Adrenal gland (tissue), 5 donors: ENCODE measurements around the gene AGFG1.

ENCODE experiments used
- POLR2A ChIP-seq, 2 donors: fragments of 450-650 bp; IDR thresholded peaks; one replicate each; pipeline ENCODE4 v1.6.1; 2017; ENCODE audit warnings: antibody characterized with exemption in 2 of 2, mild to moderate bottlenecking in 2 of 2, moderate library complexity in 1 of 2
- TF ChIP-seq, protein P1 (sequence below), 6 experiments: fragments of 450-650 bp in 4 of 6; fragments of 200-600 bp in 2 of 6; sonication (generic) in 1 of 6; IDR thresholded peaks; 1 replicate in 5 of 6; 2 replicates in 1 of 6; pipeline versions ENCODE4 v1.5.1 to v1.8.0; 2016 to 2021; ENCODE audit warnings: antibody characterized with exemption in 6 of 6, mild to moderate bottlenecking in 2 of 6, moderate library complexity in 1 of 6
- donor health status: DM: no; HTN: no; CAD: no.

DNA sequence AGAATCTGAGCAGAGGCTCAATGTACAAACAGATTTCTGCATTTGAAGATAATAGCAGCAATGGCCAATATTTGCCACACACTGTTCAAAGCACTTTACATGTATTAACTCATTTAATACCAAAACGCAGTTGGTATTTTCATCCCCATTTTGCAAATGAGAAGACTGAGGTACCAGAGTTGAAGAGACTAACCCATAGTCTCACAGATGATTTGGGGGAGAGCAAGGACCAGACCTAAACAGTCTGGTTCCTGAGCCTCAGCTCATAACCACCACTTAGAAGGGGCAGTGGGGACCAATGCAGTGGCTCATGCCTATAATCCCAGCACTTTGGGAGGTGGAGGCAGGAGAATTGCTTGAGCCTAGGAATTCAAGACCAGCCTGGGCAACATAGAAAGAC, 18.1 kb upstream of the AGFG1 start:
- TF ChIP-seq POLR2A (IDR thresholded peaks at IDR 0.05), result no peak
- TF ChIP-seq, protein P1, sequence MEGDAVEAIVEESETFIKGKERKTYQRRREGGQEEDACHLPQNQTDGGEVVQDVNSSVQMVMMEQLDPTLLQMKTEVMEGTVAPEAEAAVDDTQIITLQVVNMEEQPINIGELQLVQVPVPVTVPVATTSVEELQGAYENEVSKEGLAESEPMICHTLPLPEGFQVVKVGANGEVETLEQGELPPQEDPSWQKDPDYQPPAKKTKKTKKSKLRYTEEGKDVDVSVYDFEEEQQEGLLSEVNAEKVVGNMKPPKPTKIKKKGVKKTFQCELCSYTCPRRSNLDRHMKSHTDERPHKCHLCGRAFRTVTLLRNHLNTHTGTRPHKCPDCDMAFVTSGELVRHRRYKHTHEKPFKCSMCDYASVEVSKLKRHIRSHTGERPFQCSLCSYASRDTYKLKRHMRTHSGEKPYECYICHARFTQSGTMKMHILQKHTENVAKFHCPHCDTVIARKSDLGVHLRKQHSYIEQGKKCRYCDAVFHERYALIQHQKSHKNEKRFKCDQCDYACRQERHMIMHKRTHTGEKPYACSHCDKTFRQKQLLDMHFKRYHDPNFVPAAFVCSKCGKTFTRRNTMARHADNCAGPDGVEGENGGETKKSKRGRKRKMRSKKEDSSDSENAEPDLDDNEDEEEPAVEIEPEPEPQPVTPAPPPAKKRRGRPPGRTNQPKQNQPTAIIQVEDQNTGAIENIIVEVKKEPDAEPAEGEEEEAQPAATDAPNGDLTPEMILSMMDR (IDR thresholded peaks at IDR 0.05), result no peak
